Esophagus muscularis mucosa (tissue), 4 donors: Measurements from ENCODE around the gene PPARD.

Experiments used
- CTCF ChIP-seq, 3 experiments: fragments of 200-600 bp in 2 of 3; fragments of 450-650 bp in 1 of 3; sonication (generic) in 2 of 3; IDR thresholded peaks; one replicate each; pipeline ENCODE4 v1.5.1; 2017 to 2019; ENCODE audit warnings: antibody characterized with exemption in 3 of 3, mild to moderate bottlenecking in 2 of 3, moderate library complexity in 1 of 3
- EP300 ChIP-seq: sonication (generic); formaldehyde crosslinking; IDR thresholded peaks from one replicate; pipeline ENCODE4 v1.6.1; 2017; ENCODE audit warnings: antibody characterized with exemption
- POLR2A ChIP-seq: fragments of 450-650 bp; IDR thresholded peaks from one replicate; pipeline ENCODE4 v1.6.1; 2017; ENCODE audit warnings: antibody characterized with exemption, moderate library complexity, mild to moderate bottlenecking, low read depth
- POLR2AphosphoS5 ChIP-seq, 2 donors: sonication (generic); formaldehyde crosslinking; IDR thresholded peaks; one replicate each; pipeline ENCODE4 v1.6.1; 2017; ENCODE audit warnings: antibody characterized with exemption in 2 of 2

GRCh38 chr6:35312076-35312800 lies 30.1 kb upstream of the PPARD start:
- no peak for TF ChIP-seq CTCF (IDR thresholded peaks at IDR 0.05)
- no peak for TF ChIP-seq POLR2AphosphoS5 (IDR thresholded peaks at IDR 0.05)
- TF ChIP-seq POLR2A = no peak
- no peak for TF ChIP-seq EP300
